MCF 10A (cell line): Measurements from ENCODE around the gene UAP1L1. TPM values are rescaled to one million over a fixed set of nuclear protein-coding genes. Genes with fewer than 3 reads are reported as not detected.
"Not testable (repeated sequence)": the region's sequence is repeated elsewhere in the genome, so short reads cannot be mapped to it uniquely, and the experiment has no call there.

ENCODE experiments used
- BruUV-seq: library from RNA; stranded (reverse); fragments of 400-500 nt; replicated peaks from 2 replicates; lab custom pipeline; 2021; lab: Mats Ljungman, UMichigan
- CTCF ChIA-PET: fragments of 300-600 bp; sonication (Branson Sonifier 250); formaldehyde crosslinking; extraction: SDS; loops from one replicate; lab custom pipeline; 2021; ENCODE audit warnings: antibody characterized with exemption, inconsistent platforms; lab: Yijun Ruan, JAX
- POLR2A ChIA-PET: fragments of 300-600, 350-650 bp; sonication (Branson Sonifier 250); formaldehyde crosslinking; extraction: SDS; loops from one replicate; lab custom pipeline; 2020; ENCODE audit warnings: antibody characterized with exemption, inconsistent platforms; lab: Yijun Ruan, JAX
- DNase-seq: peaks from one replicate; pipeline ENCODE4 v3.0.0-alpha.2; 2018; ENCODE audit not compliant: unreplicated experiment
- H3K27ac Mint-ChIP-seq: one replicate; pipeline ENCODE4 v1.8.0; 2022; ENCODE audit warnings: mild to moderate bottlenecking, low read depth, mixed read lengths; ENCODE audit not compliant: unreplicated experiment
- H3K27me3 Mint-ChIP-seq: one replicate; pipeline ENCODE4 v1.8.0; 2022; ENCODE audit warnings: mixed read lengths; ENCODE audit not compliant: insufficient read depth, unreplicated experiment
- H3K36me3 Mint-ChIP-seq: one replicate; pipeline ENCODE4 v1.8.0; 2022; ENCODE audit warnings: mild to moderate bottlenecking, moderate library complexity, mixed read lengths; ENCODE audit not compliant: insufficient read depth, unreplicated experiment
- H3K4me1 Mint-ChIP-seq: one replicate; pipeline ENCODE4 v1.8.0; 2022; ENCODE audit warnings: mixed read lengths; ENCODE audit not compliant: insufficient read depth, unreplicated experiment
- H3K4me3 Mint-ChIP-seq: one replicate; pipeline ENCODE4 v1.8.0; 2022; ENCODE audit warnings: mild to moderate bottlenecking, moderate library complexity, mixed read lengths; ENCODE audit not compliant: unreplicated experiment
- H3K9me3 Mint-ChIP-seq: one replicate; pipeline ENCODE4 v1.8.0; 2022; ENCODE audit warnings: mixed read lengths; ENCODE audit not compliant: unreplicated experiment
- CTCF ChIP-seq: fragments of 200-600 bp; IDR thresholded peaks from one replicate; pipeline ENCODE4 v1.8.0; 2022; ENCODE audit warnings: antibody characterized with exemption, mild to moderate bottlenecking; ENCODE audit not compliant: unreplicated experiment
- intact Hi-C: fragments of 100-400 bp; cut with micrococcal nuclease; formaldehyde crosslinking; loops from 2 replicates; pipeline ENCODE4 v1.14.1; 2022
- total RNA-seq: library from RNA; stranded (reverse); gene quantifications from 2 replicates; pipeline ENCODE4 v1.2.3, GENCODE V29; 2022

UAP1L1 gene
- total RNA-seq, 1 experiment from 2014 or later, result 1.0 TPM

GRCh38 chr9:137122796-137123467 lies 45.6 kb downstream of the UAP1L1 start:
- H3K27me3 Mint-ChIP-seq, DNase-seq, BruUV-seq, H3K27ac Mint-ChIP-seq, H3K9me3 Mint-ChIP-seq, H3K36me3 Mint-ChIP-seq, H3K4me3 Mint-ChIP-seq, intact Hi-C loops: not testable (repeated sequence)
- ChIA-PET CTCF (interaction anchor here (0.6 to 2.4 kb wide), 3 partner anchors 65 to 458 kb away, joined by 3 to 14 read pairs (median 3); partner anchors contain the start of gene RNF224), POLR2A (interaction anchor here (1.0 to 1.6 kb wide), 2 partner anchors 66 to 118 kb away, joined by 3 to 4 read pairs; partner anchors contain the start of genes SSNA1 and TUBB4B)
- H3K4me1 Mint-ChIP-seq, result peaks cover 18% of the 10 kb centered on the region

GRCh38 chr9:137123468-137123837 lies 46.1 kb downstream of the UAP1L1 start:
- TF ChIP-seq CTCF, result no peak
- Mint-ChIP-seq H3K36me3 (peaks cover 4% of the 10 kb centered on the region), H3K27me3 (no peaks in the 10 kb centered on the region), H3K9me3 (no peaks in the 10 kb centered on the region), H3K4me3 (no peak overlapping the region), H3K4me1 (peaks cover 23% of the 10 kb centered on the region), H3K27ac (no peak overlapping the region)
- no TSS peak for BruUV-seq
- ChIA-PET POLR2A (interaction anchor here (1.6 kb wide), 1 partner anchor 65 kb away, joined by 4 read pairs; the partner anchor contains the start of gene SSNA1), CTCF (interaction anchor here (0.7 to 0.9 kb wide), 2 partner anchors 79 to 103 kb away, joined by 3 read pairs; no protein-coding TSS in a partner anchor)
- intact Hi-C loops, result no loop called here
- no peak for DNase-seq

- intact Hi-C loops, H3K27ac Mint-ChIP-seq, BruUV-seq, H3K4me3 Mint-ChIP-seq, DNase-seq, H3K27me3 Mint-ChIP-seq, H3K9me3 Mint-ChIP-seq, H3K36me3 Mint-ChIP-seq: not testable (repeated sequence)
- ChIA-PET POLR2A (interaction anchor here (1.6 kb wide), 1 partner anchor 65 kb away, joined by 4 read pairs; the partner anchor contains the start of gene SSNA1), CTCF (interaction anchor here (0.7 to 0.9 kb wide), 2 partner anchors 80 to 103 kb away, joined by 3 read pairs; no protein-coding TSS in a partner anchor)
- H3K4me1 Mint-ChIP-seq, result peaks cover 24% of the 10 kb centered on the region
These were observed 46.7 kb downstream of the UAP1L1 start for GRCh38 chr9:137123952-137124462.

DNA sequence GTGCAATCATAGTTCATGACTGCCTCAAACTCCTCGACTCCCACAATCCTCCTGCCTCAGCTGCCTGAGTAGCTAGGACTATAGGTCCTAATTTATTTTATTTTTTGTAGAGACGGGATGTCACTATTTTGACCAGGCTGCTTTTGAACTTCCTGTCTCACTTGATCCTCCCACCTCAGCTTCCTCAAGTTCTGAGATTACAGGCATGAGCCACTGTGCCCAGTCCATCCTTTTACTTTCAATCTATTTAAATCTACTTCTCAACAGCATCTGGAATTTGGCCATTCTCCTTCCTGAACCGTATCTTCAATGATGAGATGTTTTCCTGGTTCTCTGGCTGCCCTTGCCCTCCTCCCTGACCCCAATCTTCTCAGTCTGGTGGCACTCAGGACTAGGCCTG lies 49.5 kb downstream of the UAP1L1 start:
- no TSS peak for BruUV-seq
- H3K27ac Mint-ChIP-seq, result peak overlapping the region; percentile 77
- peak overlapping the region; percentile 77 for H3K4me3 Mint-ChIP-seq
- intact Hi-C loops, result no loop called here
- ChIA-PET POLR2A (interaction anchor here (1.4 to 3.6 kb wide), 8 partner anchors 12 to 114 kb away, joined by 3 to 22 read pairs (median 6); partner anchors contain the start of genes ANAPC2, NDOR1, SSNA1 and TMEM203), CTCF (interaction anchor here (0.7 to 2.2 kb wide), 6 partner anchors 12 to 360 kb away, joined by 3 to 9 read pairs (median 4); partner anchors contain the start of genes RNF224 and TPRN)
- DNase-seq, result no peak
- no peaks in the 10 kb centered on the region for H3K9me3 Mint-ChIP-seq
- H3K36me3 Mint-ChIP-seq, result peaks cover 9% of the 10 kb centered on the region
- peaks cover 24% of the 10 kb centered on the region for H3K4me1 Mint-ChIP-seq
- no peaks in the 10 kb centered on the region for H3K27me3 Mint-ChIP-seq
- no peak for TF ChIP-seq CTCF
